GM23248 (cell line): ENCODE data around the gene TM4SF1. TPM values are rescaled to one million over a fixed set of nuclear protein-coding genes. Genes with fewer than 3 reads are reported as not detected.
A peak's percentile ranks its signal among the peaks of the same experiment; 100 is the strongest.
"Not testable (repeated sequence)": the region's sequence is repeated elsewhere in the genome, so short reads cannot be mapped to it uniquely, and the experiment has no call there.

Experiments
- DNase-seq: peaks from one replicate; pipeline ENCODE4 v3.0.0-alpha.2; 2015
- H2AFZ ChIP-seq: fragments of 200-600 bp; sonication (generic); 2 replicates; pipeline ENCODE4 v1.6.1; 2016; ENCODE audit warnings: antibody characterized with exemption
- H3F3A ChIP-seq: fragments of 200-600 bp; sonication (generic); 2 replicates; pipeline ENCODE4 v1.6.1; 2016; ENCODE audit warnings: mild to moderate bottlenecking, antibody characterized with exemption, mixed run types; ENCODE audit not compliant: insufficient read depth
- H3K27ac ChIP-seq: fragments of 200-600 bp; sonication (generic); 2 replicates; pipeline ENCODE4 v1.5.1; 2016; ENCODE audit warnings: mild to moderate bottlenecking
- H3K27me3 ChIP-seq: fragments of 200-600 bp; sonication (generic); replicated peaks from 2 replicates; pipeline ENCODE4 v1.6.1; 2016; ENCODE audit warnings: mild to moderate bottlenecking; ENCODE audit not compliant: insufficient read depth
- H3K36me3 ChIP-seq: fragments of 200-600 bp; sonication (generic); 2 replicates; pipeline ENCODE4 v1.6.1; 2016; ENCODE audit warnings: low read depth, mild to moderate bottlenecking
- H3K4me1 ChIP-seq: fragments of 200-600 bp; sonication (generic); 2 replicates; pipeline ENCODE4 v1.6.1; 2016; ENCODE audit warnings: mild to moderate bottlenecking; ENCODE audit not compliant: insufficient read depth
- H3K4me2 ChIP-seq: fragments of 200-600 bp; sonication (generic); one replicate; pipeline ENCODE4 v1.6.1; 2016; ENCODE audit warnings: mild to moderate bottlenecking; ENCODE audit not compliant: unreplicated experiment
- H3K4me3 ChIP-seq: fragments of 200-600 bp; sonication (generic); 2 replicates; pipeline ENCODE4 v1.5.1; 2016; ENCODE audit warnings: mild to moderate bottlenecking
- H3K79me2 ChIP-seq: fragments of 200-600 bp; sonication (generic); 2 replicates; pipeline ENCODE4 v1.6.1; 2016; ENCODE audit warnings: mild to moderate bottlenecking; ENCODE audit not compliant: insufficient read depth
- H3K9ac ChIP-seq: fragments of 200-600 bp; sonication (generic); 2 replicates; pipeline ENCODE4 v1.6.1; 2016; ENCODE audit warnings: mild to moderate bottlenecking
- H3K9me2 ChIP-seq: fragments of 200-600 bp; sonication (generic); 2 replicates; pipeline ENCODE4 v1.6.1; 2016; ENCODE audit warnings: mixed run types, mild to moderate bottlenecking, moderate library complexity; ENCODE audit not compliant: insufficient read depth
- H3K9me3 ChIP-seq: fragments of 200-600 bp; sonication (generic); one replicate; pipeline ENCODE4 v1.6.1; 2017; ENCODE audit warnings: low read depth
- H4K20me1 ChIP-seq: fragments of 200-600 bp; sonication (generic); 2 replicates; pipeline ENCODE4 v1.6.0; 2016; ENCODE audit not compliant: insufficient read depth
- EZH2 ChIP-seq: fragments of 200-600 bp; sonication (generic); IDR thresholded peaks from 2 replicates; pipeline ENCODE4 v1.6.1; 2018; ENCODE audit warnings: antibody characterized with exemption, mild to moderate bottlenecking; ENCODE audit not compliant: insufficient read depth, poor library complexity, severe bottlenecking
- EZH2phosphoT487 ChIP-seq: fragments of 200-600 bp; sonication (generic); IDR thresholded peaks from 2 replicates; pipeline ENCODE4 v1.6.1; 2018; ENCODE audit warnings: antibody characterized with exemption, moderate library complexity, mild to moderate bottlenecking, low read depth; ENCODE audit not compliant: insufficient read depth
- WGBS, 2 experiments: methylation state at CpG; one replicate each; pipeline ENCODE4 v1.1.6; 2015 to 2017; ENCODE audit warnings: low lambda C conversion rate in 2 of 2, low coverage in 1 of 2; ENCODE audit errors: missing lambda C conversion rate in 2 of 2; 5-methylcytosine and 5-hydroxymethylcytosine counted together
- in situ Hi-C: fragments of 300-500 bp; cut with MboI; formaldehyde crosslinking; loops from 2 replicates; pipeline ENCODE4 v1.15.0; 2020
- polyA plus RNA-seq: library from polyadenylated mRNA; unstranded; fragments of >200 nt; fragmentation: Nextera tagmentation; extraction: Ambion mirVana; gene quantifications from 2 replicates; pipeline ENCODE4 v1.2.1, GENCODE V29; 2016
- total RNA-seq: library from RNA; depleted of rRNA; stranded (reverse); fragments of >200 nt; shearing (Covaris generic); gene quantifications from 2 replicates; pipeline ENCODE4 v1.2.3, GENCODE V29; 2014

TM4SF1 gene
- total and polyA plus RNA-seq, 2 experiments from 2014 or later: 10.5 to 10.7 TPM

GRCh38 chr3:149381173-149382100 is 4.0 kb upstream of the TM4SF1 start:
- H3K4me3 ChIP-seq: no peak overlapping the region
- in situ Hi-C loops: no loop called here
- peak overlapping the region; percentile 57 for H3K4me2 ChIP-seq
- H3K9me2 ChIP-seq: no peaks in the 10 kb centered on the region
- no peaks in the 10 kb centered on the region for H4K20me1 ChIP-seq
- DNase-seq: no peak
- 91 to 92% methylated on average over 6 of the region's 6 CpGs for WGBS, 2 experiments
- H3F3A ChIP-seq: peaks cover 50% of the 10 kb centered on the region
- no peak overlapping the region for H2AFZ ChIP-seq
- TF ChIP-seq EZH2phosphoT487: no peak
- no peak for TF ChIP-seq EZH2
- peak overlapping the region; percentile 56 for H3K27ac ChIP-seq
- no peaks in the 10 kb centered on the region for H3K79me2 ChIP-seq
- no peaks in the 10 kb centered on the region for H3K9me3 ChIP-seq
- H3K27me3 ChIP-seq: no peaks in the 10 kb centered on the region
- 0 out of 2 replicates have a peak overlapping the region, but pooled peaks have one; percentile 27 for H3K9ac ChIP-seq
- no peaks in the 10 kb centered on the region for H3K36me3 ChIP-seq
- peaks cover 61% of the 10 kb centered on the region for H3K4me1 ChIP-seq

- H3K9ac ChIP-seq, DNase-seq, H3K9me2 ChIP-seq, H3K27me3 ChIP-seq, H3K79me2 ChIP-seq, H2AFZ ChIP-seq, H3K9me3 ChIP-seq, H4K20me1 ChIP-seq, H3K4me2 ChIP-seq, H3K4me3 ChIP-seq, H3K27ac ChIP-seq, H3K36me3 ChIP-seq, in situ Hi-C loops: not testable (repeated sequence)
- 95% methylated on average over 25 of the region's 32 CpGs; no CpG with 5 or more reads in 1 of the 2 experiments for WGBS, 2 experiments
- H3F3A ChIP-seq: peaks cover 47% of the 10 kb centered on the region
- H3K4me1 ChIP-seq: peaks cover 56% of the 10 kb centered on the region
Measured at GRCh38 chr3:149380220-149380619, 2.8 kb upstream of the TM4SF1 start.

GRCh38 chr3:149378478-149379309 is 1.2 kb upstream of the TM4SF1 start:
- H4K20me1 ChIP-seq: no peaks in the 10 kb centered on the region
- H3K4me3 ChIP-seq: no peak overlapping the region
- 90 to 93% methylated on average over 9 of the region's 9 CpGs for WGBS, 2 experiments
- peak overlapping the region; percentile 44; the same call in 1 of the 2 replicates for H3K27ac ChIP-seq
- no peaks in the 10 kb centered on the region for H3K36me3 ChIP-seq
- H3K27me3 ChIP-seq: no peaks in the 10 kb centered on the region
- DNase-seq: no peak
- TF ChIP-seq EZH2 (no peak), EZH2phosphoT487 (no peak)
- no peaks in the 10 kb centered on the region for H3K9me2 ChIP-seq
- in situ Hi-C loops: no loop called here
- no peaks in the 10 kb centered on the region for H3K79me2 ChIP-seq
- no peak overlapping the region for H2AFZ ChIP-seq
- H3F3A ChIP-seq: peaks cover 46% of the 10 kb centered on the region
- no peak overlapping the region for H3K4me2 ChIP-seq
- H3K9ac ChIP-seq: 0 out of 2 replicates have a peak overlapping the region, but pooled peaks have one; percentile 3
- peaks cover 54% of the 10 kb centered on the region for H3K4me1 ChIP-seq
- no peaks in the 10 kb centered on the region for H3K9me3 ChIP-seq

- H3K9me2 ChIP-seq: no peaks in the 10 kb centered on the region
- H2AFZ ChIP-seq: peak overlapping the region; percentile 21
- 52% methylated on average over 8 of the region's 8 CpGs for WGBS, 2 experiments
- DNase-seq: peak; percentile 29
- no peaks in the 10 kb centered on the region for H4K20me1 ChIP-seq
- H3K27ac ChIP-seq: peak overlapping the region; percentile 44
- in situ Hi-C loops: no loop called here
- no peaks in the 10 kb centered on the region for H3K27me3 ChIP-seq
- peak overlapping the region; percentile 41 for H3K4me3 ChIP-seq
- H3K4me2 ChIP-seq: peak overlapping the region; percentile 63
- H3F3A ChIP-seq: peaks cover 60% of the 10 kb centered on the region
- no peak for TF ChIP-seq EZH2
- no peak for TF ChIP-seq EZH2phosphoT487
- H3K9ac ChIP-seq: peak overlapping the region; percentile 61
- no peaks in the 10 kb centered on the region for H3K79me2 ChIP-seq
- H3K9me3 ChIP-seq: no peaks in the 10 kb centered on the region
- H3K36me3 ChIP-seq: no peaks in the 10 kb centered on the region
- peaks cover 53% of the 10 kb centered on the region for H3K4me1 ChIP-seq
Measured at GRCh38 chr3:149376718-149377407, 586 bp downstream of the TM4SF1 start.
